K562 (cell line): Measurements from ENCODE around the gene PACS2. TPM values are rescaled to one million over a fixed set of nuclear protein-coding genes. Genes with fewer than 3 reads are reported as not detected.

Experiments
- CCAR2 ChIP-seq: fragments of 200-400 bp; formaldehyde crosslinking; IDR thresholded peaks from 2 replicates; pipeline ENCODE4 v1.6.1; 2017; ENCODE audit warnings: mild to moderate bottlenecking, low read depth, low read length
- ETS1 ChIP-seq: conservative IDR thresholded peaks from 2 replicates; pipeline ENCODE4 v1.6.1; 2011; ENCODE audit warnings: low read depth, mild to moderate bottlenecking, low read length; ENCODE audit not compliant: control insufficient read depth
- HNRNPLL ChIP-seq: fragments of 200-400 bp; formaldehyde crosslinking; IDR thresholded peaks from 2 replicates; pipeline ENCODE4 v1.6.1; 2017; ENCODE audit warnings: low read length, low read depth, mild to moderate bottlenecking; ENCODE audit not compliant: poor library complexity, severe bottlenecking
- LEF1 ChIP-seq: fragments of 450-650 bp; IDR thresholded peaks from 2 replicates; pipeline ENCODE4 v1.6.1; 2016; ENCODE audit warnings: mild to moderate bottlenecking
- MED1 ChIP-seq: sonication (generic); formaldehyde crosslinking; IDR thresholded peaks from 2 replicates; pipeline ENCODE4 v1.8.1; 2023; ENCODE audit warnings: missing genetic modification reagents, borderline replicate concordance
- ZBTB49 ChIP-seq: sonication (generic); formaldehyde crosslinking; IDR thresholded peaks from 2 replicates; pipeline ENCODE4 v1.8.0; 2022; ENCODE audit warnings: missing genetic modification reagents, mild to moderate bottlenecking, borderline replicate concordance
- ZNF134 ChIP-seq: fragments of 250-450 bp; sonication (Bioruptor Pico); conservative IDR thresholded peaks from 2 replicates; pipeline ENCODE4 v1.4.0; 2020
- ZNF143 ChIP-seq: sonication (generic); formaldehyde crosslinking; IDR thresholded peaks from 2 replicates; pipeline ENCODE4 v1.9.0; 2022; ENCODE audit warnings: mild to moderate bottlenecking, missing genetic modification reagents
- polyA plus RNA-seq, 8 experiments: library from polyadenylated mRNA; depleted of rRNA in 4 of 8; stranded (reverse) in 5 of 8; unstranded in 3 of 8; fragments of >200 nt; fragmentation: Nextera tagmentation in 2 of 8; fragmentation: Illumina TruSeq in 1 of 8; extraction: Ambion mirVana in 2 of 8; extraction: Trizol in 1 of 8; gene quantifications; 2 replicates each; pipeline versions ENCODE4 v1.2.1 to v1.2.3, GENCODE V29; 2011 to 2014; ENCODE audit warnings: inconsistent platforms in 1 of 8, missing spikeins in 1 of 8
- total RNA-seq, 7 experiments: library from RNA; depleted of rRNA in 6 of 7; stranded (reverse); fragments of >200 nt in 6 of 7; fragmentation: Illumina TruSeq in 2 of 7; extraction: Trizol in 2 of 7; gene quantifications; 2 replicates each; pipeline versions ENCODE4 v1.2.1 to v1.2.3, GENCODE V29; 2011 to 2021; ENCODE audit warnings: low replicate concordance in 1 of 7
- TF ChIP-seq, protein P1 (sequence below): fragments of 450-650 bp; conservative IDR thresholded peaks from 2 replicates; pipeline ENCODE4 v1.6.1; 2016; ENCODE audit warnings: missing genetic modification characterization, low read depth, mild to moderate bottlenecking, control low read depth, missing compliant biosample characterization
- TF ChIP-seq, protein P2 (sequence below), 2 experiments: fragments of 450-650 bp in 1 of 2; sonication (generic) in 1 of 2; formaldehyde crosslinking in 1 of 2; IDR thresholded peaks; 2 replicates each; pipeline versions ENCODE4 v1.7.1 to v1.9.0; 2016 to 2022; ENCODE audit warnings: inconsistent platforms in 1 of 2, mild to moderate bottlenecking in 1 of 2, missing genetic modification reagents in 1 of 2

The PACS2 gene
- total and polyA plus RNA-seq, 9 of the 15 experiments (the other 6 are each of a cell fraction or from before 2014, with no cell fraction given), result 0.11 to 20.8 (median 9.9) TPM

- TF ChIP-seq LEF1 (0 out of 2 replicates have a peak, but pooled peaks have one; percentile 21), HNRNPLL (peak; percentile 50), ZBTB49 (CRISPR knock-in tag) (no peak), CCAR2 (no peak), MED1 (no peak), ZNF134 (no peak), ETS1 (0 out of 2 replicates have a peak, but pooled peaks have one; percentile 28), ZNF143 (CRISPR knock-in tag) (no peak)
- TF ChIP-seq, protein P1, sequence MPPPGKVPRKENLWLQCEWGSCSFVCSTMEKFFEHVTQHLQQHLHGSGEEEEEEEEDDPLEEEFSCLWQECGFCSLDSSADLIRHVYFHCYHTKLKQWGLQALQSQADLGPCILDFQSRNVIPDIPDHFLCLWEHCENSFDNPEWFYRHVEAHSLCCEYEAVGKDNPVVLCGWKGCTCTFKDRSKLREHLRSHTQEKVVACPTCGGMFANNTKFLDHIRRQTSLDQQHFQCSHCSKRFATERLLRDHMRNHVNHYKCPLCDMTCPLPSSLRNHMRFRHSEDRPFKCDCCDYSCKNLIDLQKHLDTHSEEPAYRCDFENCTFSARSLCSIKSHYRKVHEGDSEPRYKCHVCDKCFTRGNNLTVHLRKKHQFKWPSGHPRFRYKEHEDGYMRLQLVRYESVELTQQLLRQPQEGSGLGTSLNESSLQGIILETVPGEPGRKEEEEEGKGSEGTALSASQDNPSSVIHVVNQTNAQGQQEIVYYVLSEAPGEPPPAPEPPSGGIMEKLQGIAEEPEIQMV (tag), result peak; percentile 80
- TF ChIP-seq, protein P2, sequence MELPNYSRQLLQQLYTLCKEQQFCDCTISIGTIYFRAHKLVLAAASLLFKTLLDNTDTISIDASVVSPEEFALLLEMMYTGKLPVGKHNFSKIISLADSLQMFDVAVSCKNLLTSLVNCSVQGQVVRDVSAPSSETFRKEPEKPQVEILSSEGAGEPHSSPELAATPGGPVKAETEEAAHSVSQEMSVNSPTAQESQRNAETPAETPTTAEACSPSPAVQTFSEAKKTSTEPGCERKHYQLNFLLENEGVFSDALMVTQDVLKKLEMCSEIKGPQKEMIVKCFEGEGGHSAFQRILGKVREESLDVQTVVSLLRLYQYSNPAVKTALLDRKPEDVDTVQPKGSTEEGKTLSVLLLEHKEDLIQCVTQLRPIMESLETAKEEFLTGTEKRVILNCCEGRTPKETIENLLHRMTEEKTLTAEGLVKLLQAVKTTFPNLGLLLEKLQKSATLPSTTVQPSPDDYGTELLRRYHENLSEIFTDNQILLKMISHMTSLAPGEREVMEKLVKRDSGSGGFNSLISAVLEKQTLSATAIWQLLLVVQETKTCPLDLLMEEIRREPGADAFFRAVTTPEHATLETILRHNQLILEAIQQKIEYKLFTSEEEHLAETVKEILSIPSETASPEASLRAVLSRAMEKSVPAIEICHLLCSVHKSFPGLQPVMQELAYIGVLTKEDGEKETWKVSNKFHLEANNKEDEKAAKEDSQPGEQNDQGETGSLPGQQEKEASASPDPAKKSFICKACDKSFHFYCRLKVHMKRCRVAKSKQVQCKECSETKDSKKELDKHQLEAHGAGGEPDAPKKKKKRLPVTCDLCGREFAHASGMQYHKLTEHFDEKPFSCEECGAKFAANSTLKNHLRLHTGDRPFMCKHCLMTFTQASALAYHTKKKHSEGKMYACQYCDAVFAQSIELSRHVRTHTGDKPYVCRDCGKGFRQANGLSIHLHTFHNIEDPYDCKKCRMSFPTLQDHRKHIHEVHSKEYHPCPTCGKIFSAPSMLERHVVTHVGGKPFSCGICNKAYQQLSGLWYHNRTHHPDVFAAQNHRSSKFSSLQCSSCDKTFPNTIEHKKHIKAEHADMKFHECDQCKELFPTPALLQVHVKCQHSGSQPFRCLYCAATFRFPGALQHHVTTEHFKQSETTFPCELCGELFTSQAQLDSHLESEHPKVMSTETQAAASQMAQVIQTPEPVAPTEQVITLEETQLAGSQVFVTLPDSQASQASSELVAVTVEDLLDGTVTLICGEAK (IDR thresholded peaks at IDR 0.05), result peak; percentile 32; the same call in 1 of the 2 replicates
- TF ChIP-seq, protein P2 (CRISPR knock-in tag; IDR thresholded peaks at IDR 0.05), result no peak
These were observed 13.2 kb upstream of the PACS2 start (continued) for GRCh38 chr14:105301103-105301914.
